Fibroblast of the aortic adventitia (primary cell): ENCODE data around the gene ENO1. TPM values are rescaled to one million over a fixed set of nuclear protein-coding genes. Genes with fewer than 3 reads are reported as not detected.

Experiments used
- DNase-seq: peaks from one replicate; pipeline ENCODE4 v3.0.0-alpha.2; 2010; ENCODE audit warnings: low read depth
- H3K4me3 ChIP-seq: 2 replicates; pipeline ENCODE4 v1.5.1; 2011; ENCODE audit warnings: low read depth, mild to moderate bottlenecking, control low read depth, low read length, moderate library complexity
- CTCF ChIP-seq: IDR thresholded peaks from 2 replicates; pipeline ENCODE4 v1.5.1; 2011; ENCODE audit warnings: mild to moderate bottlenecking, low read length, control low read depth, inconsistent platforms; ENCODE audit not compliant: insufficient read depth
- total RNA-seq: library from RNA; depleted of rRNA; stranded (reverse); fragments of >200 nt; gene quantifications from 2 replicates; pipeline ENCODE4 v1.2.3, GENCODE V29; 2012; ENCODE audit warnings: low replicate concordance

Gene ENO1
- total RNA-seq, 1 donor = 1,443 TPM

DNA sequence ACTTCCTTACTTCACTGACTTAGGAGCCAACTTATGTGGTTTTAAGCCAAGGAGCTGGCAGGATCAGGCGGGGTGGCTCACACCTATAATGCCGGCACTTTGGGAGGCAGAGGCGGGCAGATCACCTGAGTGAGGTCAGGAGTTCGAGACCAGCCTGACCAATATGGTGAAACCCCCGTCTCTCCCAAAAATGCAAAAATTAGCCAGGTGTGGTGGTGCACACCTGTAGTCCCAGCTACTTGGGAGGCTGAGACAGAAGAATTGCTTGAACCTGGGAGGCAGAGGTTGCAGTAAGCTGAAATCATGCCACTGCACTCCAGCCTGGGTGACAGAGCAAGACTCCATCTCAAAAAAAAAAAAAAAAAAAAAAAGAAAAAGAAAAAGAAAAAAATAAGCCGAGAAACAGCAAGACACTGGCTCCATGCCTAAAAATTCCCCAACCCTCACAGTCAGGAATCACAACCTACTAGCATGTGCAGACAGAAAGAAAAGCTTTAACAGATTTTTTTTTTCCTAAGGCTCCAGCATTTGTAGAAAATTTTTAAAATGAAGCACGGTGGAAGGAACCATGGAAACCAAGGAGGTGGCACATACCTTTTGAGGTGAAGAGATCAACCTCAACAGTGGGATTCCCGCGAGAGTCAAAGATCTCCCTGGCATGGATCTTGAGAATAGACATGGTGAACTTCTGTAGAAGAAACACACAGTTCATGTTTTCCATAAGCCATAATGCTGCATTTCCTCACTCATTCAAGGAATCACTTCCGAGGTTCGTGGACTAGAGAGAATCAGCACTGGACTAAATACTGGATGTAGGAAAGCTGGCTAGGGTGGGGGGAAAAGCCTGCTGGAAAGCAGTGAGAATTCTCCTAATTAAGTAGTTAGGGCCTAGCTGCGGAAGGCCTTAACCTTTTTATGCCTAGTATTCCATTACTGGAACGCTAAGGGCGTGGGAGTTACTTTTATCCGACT is 4.0 kb downstream of the ENO1 start:
- TF ChIP-seq CTCF = no peak
- peak; percentile 63 for DNase-seq
- H3K4me3 ChIP-seq = no peak overlapping the region

GRCh38 chr1:8873506-8874229 is 4.8 kb downstream of the ENO1 start:
- TF ChIP-seq CTCF = no peak
- no peak overlapping the region for H3K4me3 ChIP-seq
- peak; percentile 97 for DNase-seq

- no peak for TF ChIP-seq CTCF
- no peak overlapping the region for H3K4me3 ChIP-seq
- DNase-seq = no peak
These were observed 5.5 kb downstream of the ENO1 start for GRCh38 chr1:8873001-8873400.

DNA sequence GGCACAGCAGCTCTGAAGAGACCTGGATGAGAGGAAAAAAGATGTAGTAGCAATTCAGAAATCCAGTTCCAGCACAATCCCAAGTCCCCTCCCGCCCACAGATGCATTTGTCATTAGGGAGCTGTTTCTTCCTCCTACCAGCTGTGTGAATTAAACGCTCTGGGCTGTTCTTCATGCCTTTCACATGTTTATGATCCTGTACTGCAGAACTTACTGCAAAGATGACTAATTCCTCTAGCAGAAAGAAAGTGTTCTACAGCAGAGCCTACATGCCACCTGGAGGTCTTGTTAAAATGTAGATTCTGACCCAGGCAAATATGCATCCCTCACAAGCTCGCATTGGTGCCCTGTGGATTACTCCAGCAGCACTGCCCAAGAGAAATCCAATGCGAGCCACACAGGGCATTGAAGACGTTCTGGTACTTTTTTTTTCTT is 6.5 kb downstream of the ENO1 start:
- H3K4me3 ChIP-seq = no peak overlapping the region
- no peak for TF ChIP-seq CTCF
- DNase-seq = no peak

DNA sequence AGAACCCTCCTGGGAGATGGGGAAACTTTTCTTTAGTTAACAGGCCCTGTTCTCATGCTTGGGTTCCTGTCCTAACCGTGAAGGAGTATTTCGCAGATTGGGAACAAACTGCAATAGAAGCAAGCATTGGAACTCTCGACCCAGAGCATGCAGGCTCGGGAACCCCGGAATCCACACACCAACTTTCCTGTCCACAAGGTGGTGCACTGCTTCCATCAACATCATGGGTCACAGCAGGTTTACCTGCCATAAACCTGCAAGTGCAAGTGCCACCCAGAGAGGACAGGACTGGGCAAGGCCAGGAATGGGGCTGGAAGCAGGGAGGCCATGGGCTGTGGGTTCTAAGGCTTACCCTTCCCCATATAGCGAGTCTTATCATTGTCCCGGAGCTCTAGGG is 6.9 kb downstream of the ENO1 start:
- no peak for TF ChIP-seq CTCF
- DNase-seq = no peak
- no peak overlapping the region for H3K4me3 ChIP-seq

DNA sequence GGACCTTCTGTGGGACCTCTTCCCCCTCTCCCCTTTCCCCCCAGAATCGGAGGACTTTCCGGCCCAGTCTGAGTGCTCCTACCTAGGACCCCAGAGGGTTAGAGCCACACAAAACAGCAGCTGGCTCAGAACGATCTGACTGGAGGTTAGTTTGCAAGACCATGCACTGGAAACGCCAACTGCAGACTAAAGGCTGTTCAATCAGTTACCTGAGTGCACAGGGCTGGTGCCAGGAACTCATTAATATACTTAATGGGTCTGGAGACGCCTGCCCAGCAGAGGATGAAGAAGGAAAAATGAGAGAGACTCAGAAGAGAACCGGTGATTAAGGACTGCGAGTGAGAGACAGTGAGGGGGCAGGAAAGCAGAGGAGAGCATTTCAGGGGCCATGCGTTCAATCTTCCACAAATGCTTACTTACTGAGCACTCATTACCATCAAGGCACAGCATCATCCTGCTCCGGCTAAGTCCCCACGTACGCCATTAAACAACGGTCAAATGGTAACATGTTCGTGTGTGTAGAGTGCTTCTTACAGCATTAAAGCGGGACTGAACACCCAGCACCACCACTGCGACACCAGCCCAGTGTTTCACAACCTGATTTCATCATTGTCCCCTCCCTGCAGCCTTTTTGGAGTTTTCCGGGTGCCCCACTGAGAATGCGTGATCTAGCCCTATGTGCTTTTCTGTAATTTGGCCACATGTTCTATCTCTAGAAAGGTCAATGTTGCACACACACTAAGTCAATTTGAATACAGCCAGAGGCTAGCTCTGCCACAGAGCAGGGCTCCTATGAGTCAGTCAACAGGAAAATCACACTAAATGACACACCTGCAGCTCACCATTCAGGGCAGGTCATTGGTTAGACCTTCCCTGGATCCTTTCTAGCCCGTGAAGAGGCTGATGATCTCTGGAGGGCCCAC is 7.6 kb downstream of the ENO1 start:
- TF ChIP-seq CTCF = no peak
- H3K4me3 ChIP-seq = no peak overlapping the region
- no peak for DNase-seq
